ENCODE results near the gene SPCS2. TPM values are rescaled to one million over a fixed set of nuclear protein-coding genes. Genes with fewer than 3 reads are reported as not detected.

SPCS2 gene
- total RNA-seq, 6 donors from 2014 or later, result 15.5 to 150 (median 89.0) TPM

- Histone ChIP-seq H3K9me3 (no peaks in the 10 kb centered on the region), H3K27me3 (no peaks in the 10 kb centered on the region), H3K36me3 (peaks cover 0 to 68% (median 14%) of the 10 kb centered on the region in 4 donors), H3K27ac (no peak overlapping the region), H3K4me1 (peaks cover 3 to 13% (median 6%) of the 10 kb centered on the region in 4 donors), H3K4me3 (no peak overlapping the region)
- WGBS, 2 donors, result 92 to 94% methylated on average over 5 of the region's 5 CpGs
- DNase-seq, result no peak
- TF ChIP-seq POLR2A (IDR thresholded peaks at IDR 0.05) (no peak), POLR2AphosphoS5 (IDR thresholded peaks at IDR 0.05) (no peak), EP300 (IDR thresholded peaks at IDR 0.05) (no peak), CTCF (IDR thresholded peaks at IDR 0.05) (no peak)
- ATAC-seq (ENCODE audit: low FRiP score in 2 of 2), result no peak
These were observed 17.6 kb downstream of the SPCS2 start for GRCh38 chr11:74966651-74967050.

- TF ChIP-seq POLR2AphosphoS5 (IDR thresholded peaks at IDR 0.05), result no peak
- no peak for TF ChIP-seq CTCF (IDR thresholded peaks at IDR 0.05)
- Histone ChIP-seq H3K27ac (no peak overlapping the region), H3K9me3 (no peaks in the 10 kb centered on the region), H3K4me3 (no peak overlapping the region), H3K4me1 (no peaks in the 10 kb centered on the region), H3K27me3 (no peaks in the 10 kb centered on the region), H3K36me3 (peaks cover 0 to 100% (median 33%) of the 10 kb centered on the region in 4 donors)
- ATAC-seq (ENCODE audit: low FRiP score in 2 of 2) (no peak), DNase-seq (no peak)
- 85 to 92% methylated on average over 1 of the region's 1 CpG for WGBS, 2 donors
These were observed 21.9 kb downstream of the SPCS2 start for GRCh38 chr11:74970852-74971395.

- DNase-seq (no peak), ATAC-seq (ENCODE audit: low FRiP score in 2 of 2) (no peak)
- H3K27ac ChIP-seq, result no peak overlapping the region
- WGBS, 2 donors, result 88 to 89% methylated on average over 6 of the region's 6 CpGs
- H3K4me3 ChIP-seq, result no peak overlapping the region
- H3K4me1 ChIP-seq, result no peaks in the 10 kb centered on the region
- H3K36me3 ChIP-seq, result peaks cover 0 to 100% (median 37%) of the 10 kb centered on the region in 4 donors
- no peak for TF ChIP-seq POLR2A (IDR thresholded peaks at IDR 0.05)
- TF ChIP-seq POLR2AphosphoS5 (IDR thresholded peaks at IDR 0.05), result no peak
- no peak for TF ChIP-seq CTCF (IDR thresholded peaks at IDR 0.05)
- no peak for TF ChIP-seq EP300 (IDR thresholded peaks at IDR 0.05)
- no peaks in the 10 kb centered on the region for H3K27me3 ChIP-seq
- H3K9me3 ChIP-seq, result no peaks in the 10 kb centered on the region
These were observed 22.4 kb downstream of the SPCS2 start for GRCh38 chr11:74971424-74971823.

GRCh38 chr11:74978041-74978440, 29.0 kb downstream of the SPCS2 start:
- ATAC-seq (ENCODE audit: low FRiP score in 2 of 2), result no peak
- no peak overlapping the region for H3K4me3 ChIP-seq
- DNase-seq, result no peak
- TF ChIP-seq POLR2A (IDR thresholded peaks at IDR 0.05) (no peak), EP300 (IDR thresholded peaks at IDR 0.05) (no peak), CTCF (IDR thresholded peaks at IDR 0.05) (no peak), POLR2AphosphoS5 (IDR thresholded peaks at IDR 0.05) (no peak)
- no peak overlapping the region for H3K27ac ChIP-seq
- H3K36me3 ChIP-seq, result peaks cover 0 to 70% (median 27%) of the 10 kb centered on the region in 4 donors
- H3K27me3 ChIP-seq, result no peaks in the 10 kb centered on the region
- WGBS, 2 donors, result 95 to 97% methylated on average over 4 of the region's 4 CpGs
- H3K9me3 ChIP-seq, result no peaks in the 10 kb centered on the region
- no peaks in the 10 kb centered on the region for H3K4me1 ChIP-seq

- no peak for DNase-seq
- no peak overlapping the region for H3K4me3 ChIP-seq
- H3K36me3 ChIP-seq, result peaks cover 0 to 44% (median 18%) of the 10 kb centered on the region in 4 donors
- no peaks in the 10 kb centered on the region for H3K9me3 ChIP-seq
- H3K27ac ChIP-seq, result no peak overlapping the region
- no peaks in the 10 kb centered on the region for H3K27me3 ChIP-seq
- TF ChIP-seq POLR2AphosphoS5 (IDR thresholded peaks at IDR 0.05), result no peak
- TF ChIP-seq CTCF (IDR thresholded peaks at IDR 0.05), result no peak
- no peak for TF ChIP-seq EP300 (IDR thresholded peaks at IDR 0.05)
- no peak for TF ChIP-seq POLR2A (IDR thresholded peaks at IDR 0.05)
- peak in 1 of 2 donors; percentile 32 for ATAC-seq (ENCODE audit: low FRiP score in 2 of 2)
- 80 to 82% methylated on average over 2 of the region's 2 CpGs for WGBS, 2 donors
- H3K4me1 ChIP-seq, result no peaks in the 10 kb centered on the region
These were observed 31.6 kb downstream of the SPCS2 start for GRCh38 chr11:74980634-74981033.

All from upper lobe of left lung (tissue), 6 donors.